Measurements from ENCODE around the gene HMGB1.
A peak's percentile ranks its signal among the peaks of the same experiment; 100 is the strongest.

The HMGB1 gene

DNA sequence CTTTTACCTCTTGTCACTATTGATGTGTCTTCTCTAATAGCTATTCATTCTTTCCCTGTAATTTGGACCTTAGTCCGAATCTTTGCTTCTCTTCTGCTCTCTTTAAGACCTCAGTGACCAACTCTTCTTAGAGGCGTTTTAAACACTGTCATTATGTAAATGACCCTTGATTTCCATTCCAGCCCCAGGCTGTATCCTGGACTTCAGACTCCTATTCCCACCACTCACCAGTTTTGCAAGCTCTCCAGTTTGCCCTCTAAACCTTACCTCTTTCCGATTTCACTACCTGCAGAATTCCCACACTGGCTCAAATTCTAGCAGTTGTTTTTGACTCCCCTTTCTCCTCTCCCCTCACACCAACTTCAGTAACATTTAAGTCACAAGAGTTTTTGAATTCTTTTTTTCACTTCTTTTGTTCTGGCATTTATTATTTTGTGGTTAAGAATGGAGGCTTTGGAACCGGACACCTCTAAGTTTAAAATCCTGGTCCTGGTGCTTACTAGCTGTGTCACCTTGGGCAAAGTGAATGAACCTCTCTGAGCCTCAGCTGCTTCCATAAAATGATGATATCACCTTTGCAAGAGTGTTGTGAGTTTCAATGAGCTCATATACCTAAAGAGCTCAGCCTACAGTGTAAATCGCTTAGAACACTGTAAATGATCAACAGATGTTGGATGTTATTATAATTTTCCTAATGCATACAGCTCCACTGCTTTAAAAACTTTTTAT is 13.6 kb upstream of the HMGB1 start:
- intact Hi-C loops (cut with DNase I; ENCODE audit: low total_unique reads), result no loop called here
- no peak overlapping the region for H3K4me3 ChIP-seq

DNA sequence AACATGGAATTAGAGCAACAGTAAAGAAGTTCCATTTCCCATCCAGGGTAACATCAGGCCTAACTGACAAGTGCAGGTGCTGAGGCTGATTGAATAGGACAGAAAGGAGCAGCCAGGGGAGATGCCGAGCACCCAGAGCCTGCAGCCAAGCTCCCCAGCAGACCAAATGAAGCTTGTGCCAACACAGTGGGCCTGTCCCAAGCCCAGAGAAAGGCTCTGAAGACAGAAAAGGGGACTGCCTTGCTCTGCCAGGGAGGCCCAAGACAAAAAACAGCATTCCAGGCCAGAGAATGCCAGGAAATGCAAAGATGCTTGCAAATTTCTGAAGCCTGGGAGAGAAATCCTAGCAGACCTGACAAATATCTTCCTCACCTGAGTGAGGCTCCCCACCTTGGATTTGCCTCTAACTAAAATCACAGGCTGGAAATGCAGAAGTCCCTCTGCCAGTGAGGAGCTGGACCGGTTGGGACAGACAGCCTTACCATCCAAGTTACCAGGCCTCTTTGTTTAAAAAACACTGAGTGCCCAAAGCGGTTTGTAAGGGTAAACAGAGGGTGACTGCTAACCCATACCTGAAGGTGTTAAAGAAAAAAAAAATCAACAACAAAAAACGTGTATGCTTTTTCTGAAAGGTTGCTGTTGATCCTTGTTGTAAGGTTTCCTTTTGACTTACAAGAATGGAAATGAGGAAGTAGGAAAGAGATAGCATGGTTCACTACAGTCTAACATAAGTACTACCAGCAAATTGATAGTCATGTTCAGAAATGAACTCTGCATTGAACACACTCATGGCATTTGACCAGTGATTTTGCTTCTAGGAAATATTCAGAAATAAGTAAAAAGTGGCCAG is 11.8 kb upstream of the HMGB1 start:
- Histone ChIP-seq H3K27me3 (no peaks in the 10 kb centered on the region), H3K36me3 (no peaks in the 10 kb centered on the region), H3K27ac (no peak overlapping the region), H3K9me3 (no peaks in the 10 kb centered on the region), H3K4me3 (no peak overlapping the region), H3K4me1 (no peaks in the 10 kb centered on the region)
- no peak for DNase-seq
- TF ChIP-seq, protein P1, sequence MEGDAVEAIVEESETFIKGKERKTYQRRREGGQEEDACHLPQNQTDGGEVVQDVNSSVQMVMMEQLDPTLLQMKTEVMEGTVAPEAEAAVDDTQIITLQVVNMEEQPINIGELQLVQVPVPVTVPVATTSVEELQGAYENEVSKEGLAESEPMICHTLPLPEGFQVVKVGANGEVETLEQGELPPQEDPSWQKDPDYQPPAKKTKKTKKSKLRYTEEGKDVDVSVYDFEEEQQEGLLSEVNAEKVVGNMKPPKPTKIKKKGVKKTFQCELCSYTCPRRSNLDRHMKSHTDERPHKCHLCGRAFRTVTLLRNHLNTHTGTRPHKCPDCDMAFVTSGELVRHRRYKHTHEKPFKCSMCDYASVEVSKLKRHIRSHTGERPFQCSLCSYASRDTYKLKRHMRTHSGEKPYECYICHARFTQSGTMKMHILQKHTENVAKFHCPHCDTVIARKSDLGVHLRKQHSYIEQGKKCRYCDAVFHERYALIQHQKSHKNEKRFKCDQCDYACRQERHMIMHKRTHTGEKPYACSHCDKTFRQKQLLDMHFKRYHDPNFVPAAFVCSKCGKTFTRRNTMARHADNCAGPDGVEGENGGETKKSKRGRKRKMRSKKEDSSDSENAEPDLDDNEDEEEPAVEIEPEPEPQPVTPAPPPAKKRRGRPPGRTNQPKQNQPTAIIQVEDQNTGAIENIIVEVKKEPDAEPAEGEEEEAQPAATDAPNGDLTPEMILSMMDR (IDR thresholded peaks at IDR 0.05), result no peak
- intact Hi-C loops (cut with DNase I; ENCODE audit: low total_unique reads), result no loop called here

More for the DNA sequence above, 13.6 kb upstream of the HMGB1 start:
- no peak overlapping the region for H3K27ac ChIP-seq
- H3K9me3 ChIP-seq, result no peaks in the 10 kb centered on the region
- H3K36me3 ChIP-seq, result no peaks in the 10 kb centered on the region
- TF ChIP-seq, protein P1 (IDR thresholded peaks at IDR 0.05), result no peak
- no peak for DNase-seq
- no peaks in the 10 kb centered on the region for H3K4me1 ChIP-seq
- H3K27me3 ChIP-seq, result no peaks in the 10 kb centered on the region

DNA sequence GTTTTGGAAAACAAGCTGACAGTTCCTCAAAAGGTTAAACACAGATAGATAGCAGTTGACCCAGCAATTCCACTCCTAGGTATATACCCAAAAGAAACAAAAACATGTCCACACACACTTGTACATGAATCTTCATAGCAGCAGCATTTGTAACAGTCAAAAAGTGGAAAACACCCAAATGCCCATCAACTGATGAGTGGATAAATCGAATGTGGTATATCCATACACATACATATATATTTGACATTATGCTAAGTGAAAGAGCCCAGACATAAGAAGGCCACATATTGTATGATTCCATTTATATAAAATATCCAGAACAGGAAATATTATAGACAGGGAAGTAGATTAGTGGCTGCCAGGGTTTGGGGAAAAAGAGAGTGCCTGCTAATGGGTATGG is 7.9 kb upstream of the HMGB1 start:
- TF ChIP-seq, protein P1 (IDR thresholded peaks at IDR 0.05), result no peak
- no peaks in the 10 kb centered on the region for H3K4me1 ChIP-seq
- no peaks in the 10 kb centered on the region for H3K36me3 ChIP-seq
- H3K4me3 ChIP-seq, result no peak overlapping the region
- no peak overlapping the region for H3K27ac ChIP-seq
- intact Hi-C loops (cut with DNase I; ENCODE audit: low total_unique reads), result loop anchor here (5.0 kb wide), 1 partner anchor 329 kb away; no protein-coding TSS in a partner anchor
- DNase-seq, result no peak
- H3K9me3 ChIP-seq, result no peaks in the 10 kb centered on the region
- H3K27me3 ChIP-seq, result no peaks in the 10 kb centered on the region

DNA sequence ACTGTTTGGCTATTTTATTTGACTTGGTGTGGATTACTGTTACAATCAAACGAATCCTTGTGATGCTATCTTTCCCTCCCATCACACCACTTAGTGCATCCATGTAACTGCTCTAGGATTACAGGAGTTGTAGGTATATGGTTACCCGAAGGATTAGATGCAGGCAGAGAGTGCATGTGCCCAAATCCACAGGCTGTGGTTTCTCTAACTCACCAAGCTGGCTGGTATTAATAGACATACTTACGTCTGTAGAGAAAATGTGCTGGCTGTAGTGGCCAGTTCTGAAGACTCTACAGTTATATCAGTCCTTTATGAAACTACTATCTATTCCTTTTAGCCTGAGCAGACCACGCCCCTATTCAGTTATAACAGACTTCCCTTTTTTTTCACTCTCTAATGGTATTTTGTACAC is 1.1 kb upstream of the HMGB1 start:
- intact Hi-C loops (cut with DNase I; ENCODE audit: low total_unique reads), result loop anchor here (5.0 to 10.0 kb wide), 3 partner anchors 332 to 578 kb away; no protein-coding TSS in a partner anchor
- Histone ChIP-seq H3K4me3 (no peak overlapping the region), H3K9me3 (no peaks in the 10 kb centered on the region), H3K27ac (no peak overlapping the region), H3K36me3 (peaks cover 3 to 13% (median 13%) of the 10 kb centered on the region in 3 donors), H3K4me1 (peaks cover 0 to 25% (median 20%) of the 10 kb centered on the region in 4 donors), H3K27me3 (no peaks in the 10 kb centered on the region)
- TF ChIP-seq, protein P1 (IDR thresholded peaks at IDR 0.05), result no peak
- no peak for DNase-seq

DNA sequence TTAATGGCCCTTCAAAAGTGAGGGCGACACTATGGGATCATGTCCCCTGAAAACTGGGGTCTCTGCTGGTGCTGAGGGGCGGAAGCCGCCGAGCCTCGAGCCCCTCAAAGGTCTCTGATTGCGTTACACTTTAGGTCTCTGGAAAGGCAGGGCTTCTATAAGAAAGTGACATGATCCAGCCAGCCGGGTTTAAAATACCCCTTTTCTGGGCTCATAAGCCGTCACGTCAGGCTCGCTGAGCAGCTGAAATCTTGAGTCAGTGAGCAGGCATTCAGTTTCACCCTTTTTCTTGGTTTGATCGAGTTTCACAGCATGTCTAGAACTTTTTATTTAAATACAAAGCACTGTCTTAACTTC is 600 bp upstream of the HMGB1 start:
- Histone ChIP-seq H3K27ac (no peak overlapping the region), H3K9me3 (no peaks in the 10 kb centered on the region), H3K4me1 (peaks cover 0 to 30% (median 23%) of the 10 kb centered on the region in 4 donors), H3K4me3 (peak overlapping the region in 1 of 2 donors; percentile 100), H3K27me3 (no peaks in the 10 kb centered on the region), H3K36me3 (peaks cover 3 to 14% (median 14%) of the 10 kb centered on the region in 3 donors)
- DNase-seq, result no peak
- intact Hi-C loops (cut with DNase I; ENCODE audit: low total_unique reads), result loop anchor here (5.0 to 10.0 kb wide), 3 partner anchors 332 to 578 kb away; no protein-coding TSS in a partner anchor
- TF ChIP-seq, protein P1 (IDR thresholded peaks at IDR 0.05), result no peak
